Activated T-helper 2 cell treated with anti-CD3 and anti-CD28 coated beads, Interferon-gamma antibody, Interleukin-2, Interleukin-4, amounts not matched to agents 10 μg/mL and 5 μg/mL and 100 μg/mL, durations not matched to agents 14 hours and 24 hours and 36 hours (primary cell): ENCODE results near the gene HYDIN. TPM values are rescaled to one million over a fixed set of nuclear protein-coding genes. Genes with fewer than 3 reads are reported as not detected.
"Not testable (repeated sequence)": the region's sequence is repeated elsewhere in the genome, so short reads cannot be mapped to it uniquely, and the experiment has no call there.

Experiments used
- DNase-seq: peaks from one replicate; pipeline ENCODE4 v3.0.0; 2021; ENCODE audit warnings: low spot score
- H3K27ac Mint-ChIP-seq: one replicate; pipeline ENCODE4 v1.8.0; 2021; ENCODE audit warnings: mixed read lengths
- H3K27me3 Mint-ChIP-seq: one replicate; pipeline ENCODE4 v1.8.0; 2021; ENCODE audit warnings: low read depth, mixed read lengths
- H3K36me3 Mint-ChIP-seq: one replicate; pipeline ENCODE4 v1.8.0; 2021; ENCODE audit warnings: low read depth, mixed read lengths
- H3K4me1 Mint-ChIP-seq: one replicate; pipeline ENCODE4 v1.8.0; 2021; ENCODE audit warnings: low read depth, mixed read lengths
- H3K4me3 Mint-ChIP-seq: one replicate; pipeline ENCODE4 v1.8.0; 2021; ENCODE audit warnings: low read depth, mild to moderate bottlenecking, moderate library complexity, mixed read lengths
- H3K9me3 Mint-ChIP-seq: one replicate; pipeline ENCODE4 v1.8.0; 2021; ENCODE audit warnings: mixed read lengths
- intact Hi-C: fragments of 100-400 bp; cut with micrococcal nuclease; formaldehyde crosslinking; loops from one replicate; pipeline ENCODE4 v1.15.1; 2023
- total RNA-seq: library from RNA; stranded (reverse); gene quantifications from 2 replicates; pipeline ENCODE4 v1.2.3, GENCODE V29; 2022

HYDIN gene
- total RNA-seq, 1 donor from 2014 or later, result not detected

DNA sequence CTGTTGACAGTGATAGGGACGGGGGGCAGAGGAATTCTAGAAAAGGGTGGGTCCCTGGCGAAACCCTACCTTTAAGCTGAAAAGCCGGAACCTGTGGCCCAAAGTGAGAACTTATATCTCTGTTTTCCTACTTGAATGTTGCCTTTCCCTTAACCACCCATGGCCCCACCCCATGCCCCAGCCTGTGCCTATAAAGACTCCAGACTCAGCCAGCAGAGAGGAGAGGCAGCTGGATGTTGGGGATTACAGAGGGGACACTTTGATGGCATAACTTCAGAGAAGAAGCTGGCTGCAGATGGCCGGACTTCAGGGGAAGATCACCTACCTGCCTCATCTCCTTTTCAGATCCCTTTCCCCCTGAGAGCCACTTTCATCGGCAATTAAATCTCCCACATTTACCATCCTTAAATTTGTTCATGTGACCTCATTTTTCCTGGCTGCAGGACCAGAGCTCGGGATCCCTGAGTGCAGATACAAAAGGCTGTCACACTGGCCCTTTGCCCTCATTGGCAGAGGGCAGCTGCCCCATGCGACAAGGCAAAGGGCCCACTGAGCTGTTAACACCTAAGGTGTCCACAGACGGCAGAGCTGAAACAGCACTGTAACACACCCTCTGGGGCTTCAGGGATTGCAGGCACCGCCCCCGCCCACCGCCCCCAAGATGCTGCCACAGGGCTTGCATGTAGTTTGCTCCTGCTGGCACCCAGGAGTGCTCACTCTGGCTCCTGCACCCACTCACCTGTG is 191.0 kb downstream of the HYDIN start:
- H3K36me3 Mint-ChIP-seq, H3K9me3 Mint-ChIP-seq, DNase-seq, H3K4me1 Mint-ChIP-seq, H3K27ac Mint-ChIP-seq, intact Hi-C loops, H3K4me3 Mint-ChIP-seq, H3K27me3 Mint-ChIP-seq: not testable (repeated sequence)

GRCh38 chr16:71038421-71038820 is 192.1 kb downstream of the HYDIN start:
- H3K4me3 Mint-ChIP-seq, DNase-seq, H3K27ac Mint-ChIP-seq, intact Hi-C loops, H3K9me3 Mint-ChIP-seq, H3K27me3 Mint-ChIP-seq, H3K36me3 Mint-ChIP-seq, H3K4me1 Mint-ChIP-seq: not testable (repeated sequence)

DNA sequence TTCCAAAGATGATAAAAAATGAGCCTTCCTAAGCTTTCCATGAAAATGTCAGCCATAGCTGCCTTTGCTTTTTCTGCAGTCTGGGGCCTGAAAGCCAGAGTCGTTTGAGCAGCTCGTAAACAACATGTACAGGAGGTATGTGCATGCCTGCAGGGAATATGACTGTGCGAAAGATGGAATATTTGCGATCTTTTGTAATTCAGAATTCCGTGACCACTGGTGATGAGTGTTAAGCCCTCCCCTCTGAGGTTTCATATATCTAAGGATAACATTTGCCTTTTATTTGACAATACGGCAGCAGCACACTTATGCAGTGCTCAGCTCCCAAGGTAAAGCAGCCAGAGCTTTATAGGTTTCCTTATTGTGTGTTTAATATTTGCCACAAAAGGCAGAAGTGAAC is 192.5 kb downstream of the HYDIN start:
- H3K4me3 Mint-ChIP-seq, H3K4me1 Mint-ChIP-seq, H3K9me3 Mint-ChIP-seq, H3K27me3 Mint-ChIP-seq, intact Hi-C loops, DNase-seq, H3K36me3 Mint-ChIP-seq, H3K27ac Mint-ChIP-seq: not testable (repeated sequence)

- H3K27ac Mint-ChIP-seq, H3K36me3 Mint-ChIP-seq, H3K4me3 Mint-ChIP-seq, H3K4me1 Mint-ChIP-seq, H3K27me3 Mint-ChIP-seq, intact Hi-C loops, DNase-seq, H3K9me3 Mint-ChIP-seq: not testable (repeated sequence)
Observed at GRCh38 chr16:71028032-71028727, 202.3 kb downstream of the HYDIN start.

- H3K4me3 Mint-ChIP-seq, H3K27ac Mint-ChIP-seq, H3K27me3 Mint-ChIP-seq, H3K4me1 Mint-ChIP-seq, H3K36me3 Mint-ChIP-seq, intact Hi-C loops, DNase-seq, H3K9me3 Mint-ChIP-seq: not testable (repeated sequence)
Observed at GRCh38 chr16:71027511-71027910, 203.0 kb downstream of the HYDIN start.

DNA sequence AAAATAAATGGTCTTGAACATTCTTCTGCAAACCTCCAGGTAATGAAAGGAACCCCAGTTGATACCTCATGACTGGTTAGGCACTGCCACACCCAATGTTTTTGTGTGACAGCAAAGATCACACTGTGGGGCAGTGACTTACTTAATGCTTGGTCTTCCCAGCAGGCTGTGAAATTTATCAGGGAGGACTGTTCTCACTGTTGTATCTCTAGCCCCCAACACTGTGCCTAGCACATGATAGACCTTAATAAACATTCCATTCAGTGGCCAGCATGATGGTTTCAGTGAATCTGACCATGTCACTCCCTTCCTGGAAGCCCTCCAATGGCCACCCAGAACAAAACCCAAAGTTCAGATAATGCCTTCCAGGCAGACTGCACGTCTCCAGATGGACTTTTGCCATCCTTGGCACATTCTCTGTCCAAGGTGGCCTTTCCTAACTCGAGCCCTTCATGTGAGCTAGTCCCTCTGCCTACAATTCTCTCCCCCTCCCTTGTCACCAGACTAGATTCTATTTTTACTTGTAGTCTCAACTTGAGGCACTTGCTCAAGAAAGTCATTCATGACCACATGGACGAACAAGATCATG is 206.6 kb downstream of the HYDIN start:
- DNase-seq, intact Hi-C loops, H3K4me1 Mint-ChIP-seq, H3K36me3 Mint-ChIP-seq, H3K9me3 Mint-ChIP-seq, H3K27me3 Mint-ChIP-seq, H3K4me3 Mint-ChIP-seq, H3K27ac Mint-ChIP-seq: not testable (repeated sequence)

- H3K36me3 Mint-ChIP-seq, H3K27me3 Mint-ChIP-seq, DNase-seq, H3K27ac Mint-ChIP-seq, H3K4me1 Mint-ChIP-seq, H3K9me3 Mint-ChIP-seq, intact Hi-C loops, H3K4me3 Mint-ChIP-seq: not testable (repeated sequence)
Observed at GRCh38 chr16:71021961-71022537, 208.5 kb downstream of the HYDIN start.

GRCh38 chr16:71019067-71019682 is 211.3 kb downstream of the HYDIN start:
- H3K4me1 Mint-ChIP-seq, H3K9me3 Mint-ChIP-seq, H3K4me3 Mint-ChIP-seq, intact Hi-C loops, H3K36me3 Mint-ChIP-seq, H3K27ac Mint-ChIP-seq, H3K27me3 Mint-ChIP-seq, DNase-seq: not testable (repeated sequence)

DNA sequence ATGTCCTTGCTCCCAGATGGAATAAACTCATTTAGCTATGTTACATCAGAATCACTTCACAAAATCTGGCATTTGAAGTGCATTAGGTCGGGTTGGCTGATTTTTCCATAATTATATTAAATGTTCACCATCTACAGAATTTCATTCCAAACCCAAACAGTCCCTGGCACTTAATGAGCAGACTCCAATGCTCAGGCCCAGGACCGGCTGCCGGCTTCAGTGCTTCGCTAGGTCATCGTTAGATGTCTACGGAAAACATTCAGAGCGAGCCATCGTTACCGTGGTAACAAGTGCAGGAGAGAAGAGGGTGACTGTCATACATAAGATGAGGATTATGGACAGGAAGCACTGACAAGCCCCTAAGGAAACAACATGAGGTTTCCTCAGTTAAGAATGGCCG is 215.1 kb downstream of the HYDIN start:
- H3K36me3 Mint-ChIP-seq, H3K27ac Mint-ChIP-seq, H3K27me3 Mint-ChIP-seq, intact Hi-C loops, H3K4me3 Mint-ChIP-seq, H3K9me3 Mint-ChIP-seq, H3K4me1 Mint-ChIP-seq, DNase-seq: not testable (repeated sequence)

GRCh38 chr16:71009440-71010223 is 220.9 kb downstream of the HYDIN start:
- H3K4me3 Mint-ChIP-seq, DNase-seq, H3K36me3 Mint-ChIP-seq, H3K9me3 Mint-ChIP-seq, H3K27ac Mint-ChIP-seq, intact Hi-C loops, H3K27me3 Mint-ChIP-seq, H3K4me1 Mint-ChIP-seq: not testable (repeated sequence)

DNA sequence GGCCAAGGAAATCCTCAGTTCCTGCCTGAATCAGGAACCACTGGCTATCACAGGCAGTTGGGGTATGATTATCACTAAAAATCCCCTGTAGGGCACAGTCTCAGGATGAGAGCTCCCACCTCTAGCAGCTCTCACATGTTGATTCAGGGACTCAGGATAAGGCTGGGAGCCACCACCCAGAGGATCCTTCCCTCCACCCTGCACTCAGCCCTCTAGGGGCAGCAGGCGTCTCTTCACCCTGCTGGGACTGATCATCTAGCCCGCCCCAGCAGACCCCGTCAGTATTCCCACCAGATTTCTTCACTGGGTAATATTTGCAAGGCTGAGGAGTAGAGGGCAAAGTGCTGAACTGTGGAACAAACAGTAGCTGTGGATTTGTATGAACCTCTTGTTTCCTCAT is 224.0 kb downstream of the HYDIN start:
- H3K9me3 Mint-ChIP-seq, intact Hi-C loops, H3K27ac Mint-ChIP-seq, H3K27me3 Mint-ChIP-seq, H3K4me1 Mint-ChIP-seq, H3K36me3 Mint-ChIP-seq, H3K4me3 Mint-ChIP-seq, DNase-seq: not testable (repeated sequence)

DNA sequence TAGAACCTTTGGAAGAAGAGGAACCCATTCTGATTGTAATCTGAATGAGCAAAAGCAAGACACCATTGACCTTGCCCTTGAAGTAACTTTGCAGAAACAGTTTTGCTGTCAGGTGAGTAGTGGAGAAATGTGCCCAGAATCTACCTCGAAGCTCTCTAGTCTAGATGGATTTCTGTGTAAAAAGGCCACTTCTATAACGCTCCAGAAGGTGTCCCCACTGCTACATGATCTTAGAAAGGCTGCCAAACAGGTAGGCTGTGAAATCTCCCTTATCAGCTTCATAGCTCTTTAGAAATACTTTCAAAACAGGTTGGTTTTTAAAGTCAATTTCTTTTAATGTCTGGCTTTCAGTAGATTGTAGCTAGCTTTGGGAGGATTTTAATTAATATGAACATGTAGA is 230.8 kb downstream of the HYDIN start:
- H3K9me3 Mint-ChIP-seq, H3K36me3 Mint-ChIP-seq, intact Hi-C loops, H3K27ac Mint-ChIP-seq, DNase-seq, H3K4me1 Mint-ChIP-seq, H3K4me3 Mint-ChIP-seq, H3K27me3 Mint-ChIP-seq: not testable (repeated sequence)
